ENCODE results near the gene ERGIC1. TPM values are rescaled to one million over a fixed set of nuclear protein-coding genes. Genes with fewer than 3 reads are reported as not detected.

Gene ERGIC1
- total and polyA plus RNA-seq, 2 of the 13 experiments (the other 11 are each of a cell fraction or from before 2014, with no cell fraction given): 78.5 to 184 TPM

DNA sequence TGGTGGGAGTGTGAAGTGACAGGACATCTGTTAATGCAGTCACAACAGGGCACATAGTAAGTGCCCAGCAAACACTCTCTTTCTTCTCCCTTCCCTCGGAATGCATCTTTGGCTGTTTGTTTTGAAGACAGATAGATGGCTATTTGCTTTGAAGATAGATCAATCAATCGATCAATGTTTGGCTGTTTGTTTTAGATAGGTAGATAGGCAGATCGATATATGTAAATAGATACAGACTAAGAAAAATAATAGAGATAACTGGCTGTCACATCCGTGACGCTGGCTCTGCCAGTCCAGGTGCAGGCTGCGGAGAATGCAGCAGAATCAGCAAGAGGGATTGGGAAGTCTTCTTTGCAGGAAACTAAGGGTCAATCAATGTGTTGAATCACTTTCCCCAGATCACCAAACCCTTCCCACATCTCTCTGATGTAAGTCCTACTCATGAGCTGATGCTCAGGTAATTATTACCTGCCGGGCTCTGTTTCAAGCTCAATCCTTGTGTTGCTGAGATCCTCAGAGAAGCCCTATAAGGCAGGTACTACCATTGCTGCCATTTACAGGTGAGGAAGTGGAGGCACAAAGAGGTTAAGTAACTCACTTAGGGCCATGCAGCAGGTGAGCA lies 60.8 kb downstream of the ERGIC1 start (continued):
- TF ChIP-seq, protein P1, sequence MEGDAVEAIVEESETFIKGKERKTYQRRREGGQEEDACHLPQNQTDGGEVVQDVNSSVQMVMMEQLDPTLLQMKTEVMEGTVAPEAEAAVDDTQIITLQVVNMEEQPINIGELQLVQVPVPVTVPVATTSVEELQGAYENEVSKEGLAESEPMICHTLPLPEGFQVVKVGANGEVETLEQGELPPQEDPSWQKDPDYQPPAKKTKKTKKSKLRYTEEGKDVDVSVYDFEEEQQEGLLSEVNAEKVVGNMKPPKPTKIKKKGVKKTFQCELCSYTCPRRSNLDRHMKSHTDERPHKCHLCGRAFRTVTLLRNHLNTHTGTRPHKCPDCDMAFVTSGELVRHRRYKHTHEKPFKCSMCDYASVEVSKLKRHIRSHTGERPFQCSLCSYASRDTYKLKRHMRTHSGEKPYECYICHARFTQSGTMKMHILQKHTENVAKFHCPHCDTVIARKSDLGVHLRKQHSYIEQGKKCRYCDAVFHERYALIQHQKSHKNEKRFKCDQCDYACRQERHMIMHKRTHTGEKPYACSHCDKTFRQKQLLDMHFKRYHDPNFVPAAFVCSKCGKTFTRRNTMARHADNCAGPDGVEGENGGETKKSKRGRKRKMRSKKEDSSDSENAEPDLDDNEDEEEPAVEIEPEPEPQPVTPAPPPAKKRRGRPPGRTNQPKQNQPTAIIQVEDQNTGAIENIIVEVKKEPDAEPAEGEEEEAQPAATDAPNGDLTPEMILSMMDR (CRISPR knock-in tag; IDR thresholded peaks at IDR 0.05): no peak
- TF ChIP-seq, protein P2, sequence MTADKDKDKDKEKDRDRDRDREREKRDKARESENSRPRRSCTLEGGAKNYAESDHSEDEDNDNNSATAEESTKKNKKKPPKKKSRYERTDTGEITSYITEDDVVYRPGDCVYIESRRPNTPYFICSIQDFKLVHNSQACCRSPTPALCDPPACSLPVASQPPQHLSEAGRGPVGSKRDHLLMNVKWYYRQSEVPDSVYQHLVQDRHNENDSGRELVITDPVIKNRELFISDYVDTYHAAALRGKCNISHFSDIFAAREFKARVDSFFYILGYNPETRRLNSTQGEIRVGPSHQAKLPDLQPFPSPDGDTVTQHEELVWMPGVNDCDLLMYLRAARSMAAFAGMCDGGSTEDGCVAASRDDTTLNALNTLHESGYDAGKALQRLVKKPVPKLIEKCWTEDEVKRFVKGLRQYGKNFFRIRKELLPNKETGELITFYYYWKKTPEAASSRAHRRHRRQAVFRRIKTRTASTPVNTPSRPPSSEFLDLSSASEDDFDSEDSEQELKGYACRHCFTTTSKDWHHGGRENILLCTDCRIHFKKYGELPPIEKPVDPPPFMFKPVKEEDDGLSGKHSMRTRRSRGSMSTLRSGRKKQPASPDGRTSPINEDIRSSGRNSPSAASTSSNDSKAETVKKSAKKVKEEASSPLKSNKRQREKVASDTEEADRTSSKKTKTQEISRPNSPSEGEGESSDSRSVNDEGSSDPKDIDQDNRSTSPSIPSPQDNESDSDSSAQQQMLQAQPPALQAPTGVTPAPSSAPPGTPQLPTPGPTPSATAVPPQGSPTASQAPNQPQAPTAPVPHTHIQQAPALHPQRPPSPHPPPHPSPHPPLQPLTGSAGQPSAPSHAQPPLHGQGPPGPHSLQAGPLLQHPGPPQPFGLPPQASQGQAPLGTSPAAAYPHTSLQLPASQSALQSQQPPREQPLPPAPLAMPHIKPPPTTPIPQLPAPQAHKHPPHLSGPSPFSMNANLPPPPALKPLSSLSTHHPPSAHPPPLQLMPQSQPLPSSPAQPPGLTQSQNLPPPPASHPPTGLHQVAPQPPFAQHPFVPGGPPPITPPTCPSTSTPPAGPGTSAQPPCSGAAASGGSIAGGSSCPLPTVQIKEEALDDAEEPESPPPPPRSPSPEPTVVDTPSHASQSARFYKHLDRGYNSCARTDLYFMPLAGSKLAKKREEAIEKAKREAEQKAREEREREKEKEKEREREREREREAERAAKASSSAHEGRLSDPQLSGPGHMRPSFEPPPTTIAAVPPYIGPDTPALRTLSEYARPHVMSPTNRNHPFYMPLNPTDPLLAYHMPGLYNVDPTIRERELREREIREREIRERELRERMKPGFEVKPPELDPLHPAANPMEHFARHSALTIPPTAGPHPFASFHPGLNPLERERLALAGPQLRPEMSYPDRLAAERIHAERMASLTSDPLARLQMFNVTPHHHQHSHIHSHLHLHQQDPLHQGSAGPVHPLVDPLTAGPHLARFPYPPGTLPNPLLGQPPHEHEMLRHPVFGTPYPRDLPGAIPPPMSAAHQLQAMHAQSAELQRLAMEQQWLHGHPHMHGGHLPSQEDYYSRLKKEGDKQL (CRISPR knock-in tag; IDR thresholded peaks at IDR 0.05; ENCODE audit: low read depth): peak; percentile 95
- TF ChIP-seq, protein P3, sequence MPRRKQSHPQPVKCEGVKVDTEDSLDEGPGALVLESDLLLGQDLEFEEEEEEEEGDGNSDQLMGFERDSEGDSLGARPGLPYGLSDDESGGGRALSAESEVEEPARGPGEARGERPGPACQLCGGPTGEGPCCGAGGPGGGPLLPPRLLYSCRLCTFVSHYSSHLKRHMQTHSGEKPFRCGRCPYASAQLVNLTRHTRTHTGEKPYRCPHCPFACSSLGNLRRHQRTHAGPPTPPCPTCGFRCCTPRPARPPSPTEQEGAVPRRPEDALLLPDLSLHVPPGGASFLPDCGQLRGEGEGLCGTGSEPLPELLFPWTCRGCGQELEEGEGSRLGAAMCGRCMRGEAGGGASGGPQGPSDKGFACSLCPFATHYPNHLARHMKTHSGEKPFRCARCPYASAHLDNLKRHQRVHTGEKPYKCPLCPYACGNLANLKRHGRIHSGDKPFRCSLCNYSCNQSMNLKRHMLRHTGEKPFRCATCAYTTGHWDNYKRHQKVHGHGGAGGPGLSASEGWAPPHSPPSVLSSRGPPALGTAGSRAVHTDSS (CRISPR knock-in tag; conservative IDR thresholded peaks at IDR 0.05): no peak
- TF ChIP-seq AGO2 (optimal IDR thresholded peaks at IDR 0.05; ENCODE audit: low read depth, low read length) (no peak), MAZ (IDR thresholded peaks at IDR 0.05; ENCODE audit: borderline replicate concordance, low read depth, low read length) (no peak), MAZ (CRISPR knock-in tag; IDR thresholded peaks at IDR 0.05; ENCODE audit: low read depth) (peak; percentile 76), ZNF143 (CRISPR knock-in tag; IDR thresholded peaks at IDR 0.05) (no peak), SIX4 (CRISPR knock-in tag; IDR thresholded peaks at IDR 0.05) (no peak), ZNF615 (CRISPR knock-in tag; IDR thresholded peaks at IDR 0.05; ENCODE audit: borderline replicate concordance) (no peak), KLF12 (CRISPR knock-in tag; IDR thresholded peaks at IDR 0.05; ENCODE audit: borderline replicate concordance) (peak; percentile 56; the same call in 1 of the 2 replicates), MED8 (CRISPR knock-in tag; IDR thresholded peaks at IDR 0.05; ENCODE audit: insufficient replicate concordance) (no peak), ZNF382 (CRISPR knock-in tag; IDR thresholded peaks at IDR 0.05; ENCODE audit: borderline replicate concordance) (no peak), XRCC5 (optimal IDR thresholded peaks at IDR 0.05; ENCODE audit: low read length) (no peak), MEIS1 (CRISPR knock-in tag; IDR thresholded peaks at IDR 0.05; ENCODE audit: borderline replicate concordance) (0 out of 2 replicates have a peak, but pooled peaks have one; percentile 79), TCF7 (IDR thresholded peaks at IDR 0.05; ENCODE audit: low read depth) (peak; percentile 91)
- TF ChIP-seq, protein P4, sequence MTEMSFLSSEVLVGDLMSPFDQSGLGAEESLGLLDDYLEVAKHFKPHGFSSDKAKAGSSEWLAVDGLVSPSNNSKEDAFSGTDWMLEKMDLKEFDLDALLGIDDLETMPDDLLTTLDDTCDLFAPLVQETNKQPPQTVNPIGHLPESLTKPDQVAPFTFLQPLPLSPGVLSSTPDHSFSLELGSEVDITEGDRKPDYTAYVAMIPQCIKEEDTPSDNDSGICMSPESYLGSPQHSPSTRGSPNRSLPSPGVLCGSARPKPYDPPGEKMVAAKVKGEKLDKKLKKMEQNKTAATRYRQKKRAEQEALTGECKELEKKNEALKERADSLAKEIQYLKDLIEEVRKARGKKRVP (CRISPR knock-in tag; IDR thresholded peaks at IDR 0.05): no peak
- TF ChIP-seq, protein P5, sequence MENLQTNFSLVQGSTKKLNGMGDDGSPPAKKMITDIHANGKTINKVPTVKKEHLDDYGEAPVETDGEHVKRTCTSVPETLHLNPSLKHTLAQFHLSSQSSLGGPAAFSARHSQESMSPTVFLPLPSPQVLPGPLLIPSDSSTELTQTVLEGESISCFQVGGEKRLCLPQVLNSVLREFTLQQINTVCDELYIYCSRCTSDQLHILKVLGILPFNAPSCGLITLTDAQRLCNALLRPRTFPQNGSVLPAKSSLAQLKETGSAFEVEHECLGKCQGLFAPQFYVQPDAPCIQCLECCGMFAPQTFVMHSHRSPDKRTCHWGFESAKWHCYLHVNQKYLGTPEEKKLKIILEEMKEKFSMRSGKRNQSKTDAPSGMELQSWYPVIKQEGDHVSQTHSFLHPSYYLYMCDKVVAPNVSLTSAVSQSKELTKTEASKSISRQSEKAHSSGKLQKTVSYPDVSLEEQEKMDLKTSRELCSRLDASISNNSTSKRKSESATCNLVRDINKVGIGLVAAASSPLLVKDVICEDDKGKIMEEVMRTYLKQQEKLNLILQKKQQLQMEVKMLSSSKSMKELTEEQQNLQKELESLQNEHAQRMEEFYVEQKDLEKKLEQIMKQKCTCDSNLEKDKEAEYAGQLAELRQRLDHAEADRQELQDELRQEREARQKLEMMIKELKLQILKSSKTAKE (CRISPR knock-in tag; IDR thresholded peaks at IDR 0.05; ENCODE audit: borderline replicate concordance): peak; percentile 45; the same call in 1 of the 2 replicates
